ENCODE results near the gene MACC1. TPM values are rescaled to one million over a fixed set of nuclear protein-coding genes. Genes with fewer than 3 reads are reported as not detected.

Gene MACC1
- total and polyA plus RNA-seq, 2 of the 13 experiments (the other 11 are each of a cell fraction or from before 2014, with no cell fraction given), result 0.04 TPM; not detected in 1

DNA sequence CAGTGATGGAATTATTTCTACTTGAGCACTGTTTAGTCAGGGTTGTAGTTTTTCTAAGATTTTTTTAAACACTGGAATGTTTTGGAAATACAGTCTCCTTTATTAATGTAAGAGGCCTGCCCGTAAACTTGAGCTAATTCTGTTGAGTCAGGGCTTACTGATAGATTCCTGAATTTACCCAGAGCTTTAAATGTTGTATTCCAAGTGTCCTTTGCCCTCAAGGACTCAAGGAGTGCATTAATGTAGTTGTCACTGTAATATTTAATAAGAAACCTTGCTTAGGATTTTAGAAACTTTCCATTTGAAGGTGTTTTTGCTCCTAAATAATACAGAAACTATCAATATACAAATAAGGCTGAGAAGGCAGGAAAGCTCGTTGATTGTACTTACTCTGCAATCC is 89.2 kb downstream of the MACC1 start:
- Histone ChIP-seq H3K36me3 (replicated peaks in 1 of 2; ENCODE audit: control insufficient read depth in 1 of 2, insufficient read depth in 2 of 2, low read length in 2 of 2) (no peaks in the 10 kb centered on the region), H3K27ac (ENCODE audit: extremely low read length, insufficient read depth, low read length) (no peak overlapping the region), H3K4me2 (ENCODE audit: low read depth, low read length) (no peak overlapping the region), H4K20me1 (ENCODE audit: insufficient read depth, low read length) (no peaks in the 10 kb centered on the region), H3K79me2 (ENCODE audit: insufficient read depth, low read length) (no peaks in the 10 kb centered on the region), H2AFZ (ENCODE audit: low read length) (no peak overlapping the region), H3K9me3 (ENCODE audit: low read length) (no peaks in the 10 kb centered on the region), H3K4me3 (replicated peaks in 1 of 3; ENCODE audit: insufficient read depth in 1 of 3, low read depth in 2 of 3, low read length in 3 of 3) (no peak overlapping the region), H3K4me1 (ENCODE audit: insufficient read depth, low read length) (no peaks in the 10 kb centered on the region), H3K27me3 (ENCODE audit: control insufficient read depth in 1 of 2, insufficient read depth in 2 of 2, low read length in 2 of 2) (no peaks in the 10 kb centered on the region), H3K9ac (ENCODE audit: insufficient read depth, low read depth, low read length) (no peak overlapping the region)
- ATAC-seq (no peak), DNase-seq (ENCODE audit: low spot score) (no peak), FAIRE-seq (no peak)
- in situ Hi-C loops (cut with HindIII; ENCODE audit: extremely low pct_ligation_motif_present, low pct_unique_long_range_greater_than_20kb), result no loop called here
- ChIA-PET CTCF (ENCODE audit: low intra/inter-chr PET ratio, low total read pairs) (no interaction called here), POLR2A (no interaction called here)
- TF ChIP-seq, protein P1, sequence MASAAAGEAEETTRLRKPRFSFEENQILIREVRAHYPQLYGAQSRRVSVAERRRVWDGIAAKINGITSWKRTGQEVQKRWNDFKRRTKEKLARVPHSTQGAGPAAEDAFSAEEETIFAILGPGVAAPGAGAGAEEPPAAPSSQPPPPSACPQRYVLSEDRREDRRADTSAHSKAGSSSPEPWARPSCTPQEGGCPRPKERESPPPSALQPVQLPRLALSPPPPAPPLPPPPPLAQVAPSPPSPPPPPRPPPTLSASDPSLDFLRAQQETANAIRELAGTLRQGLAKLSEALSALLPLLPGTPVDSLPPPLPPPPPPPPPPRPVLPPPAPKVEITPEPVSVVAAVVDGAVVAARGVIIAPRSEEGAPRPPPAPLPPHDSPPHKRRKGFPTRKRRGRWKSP (CRISPR knock-in tag; IDR thresholded peaks at IDR 0.05), result no peak
- TF ChIP-seq ZNF777 (CRISPR knock-in tag; IDR thresholded peaks at IDR 0.05) (no peak), MXI1 (IDR thresholded peaks at IDR 0.05; ENCODE audit: borderline replicate concordance, low read depth, low read length) (no peak), U2AF1 (optimal IDR thresholded peaks at IDR 0.05; ENCODE audit: low read depth, low read length) (no peak), NFIB (CRISPR knock-in tag; IDR thresholded peaks at IDR 0.05; ENCODE audit: borderline replicate concordance) (no peak), FOXM1 (CRISPR knock-in tag; IDR thresholded peaks at IDR 0.05) (no peak), HOXA7 (CRISPR knock-in tag; IDR thresholded peaks at IDR 0.05) (no peak), CEBPG (CRISPR knock-in tag; IDR thresholded peaks at IDR 0.05) (no peak), PHF5A (CRISPR knock-in tag; IDR thresholded peaks at IDR 0.05; ENCODE audit: low read depth, unreplicated experiment) (no peak), ZNF383 (CRISPR knock-in tag; IDR thresholded peaks at IDR 0.05; ENCODE audit: borderline replicate concordance) (no peak), KDM1A (CRISPR knock-in tag; IDR thresholded peaks at IDR 0.05) (no peak), ZNF12 (CRISPR knock-in tag; IDR thresholded peaks at IDR 0.05) (no peak)
- TF ChIP-seq, protein P2, sequence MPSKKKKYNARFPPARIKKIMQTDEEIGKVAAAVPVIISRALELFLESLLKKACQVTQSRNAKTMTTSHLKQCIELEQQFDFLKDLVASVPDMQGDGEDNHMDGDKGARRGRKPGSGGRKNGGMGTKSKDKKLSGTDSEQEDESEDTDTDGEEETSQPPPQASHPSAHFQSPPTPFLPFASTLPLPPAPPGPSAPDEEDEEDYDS (CRISPR knock-in tag; IDR thresholded peaks at IDR 0.05), result no peak
- TF ChIP-seq, protein P3, sequence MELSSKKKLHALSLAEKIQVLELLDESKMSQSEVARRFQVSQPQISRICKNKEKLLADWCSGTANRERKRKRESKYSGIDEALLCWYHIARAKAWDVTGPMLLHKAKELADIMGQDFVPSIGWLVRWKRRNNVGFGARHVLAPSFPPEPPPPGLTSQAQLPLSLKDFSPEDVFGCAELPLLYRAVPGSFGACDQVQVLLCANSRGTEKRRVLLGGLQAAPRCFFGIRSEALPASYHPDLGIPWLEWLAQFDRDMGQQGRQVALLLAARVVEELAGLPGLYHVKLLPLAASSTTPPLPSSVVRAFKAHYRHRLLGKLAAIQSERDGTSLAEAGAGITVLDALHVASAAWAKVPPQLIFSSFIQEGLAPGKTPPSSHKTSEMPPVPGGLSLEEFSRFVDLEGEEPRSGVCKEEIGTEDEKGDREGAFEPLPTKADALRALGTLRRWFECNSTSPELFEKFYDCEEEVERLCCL (CRISPR knock-in tag; IDR thresholded peaks at IDR 0.05; ENCODE audit: borderline replicate concordance), result no peak
- TF ChIP-seq, protein P4, sequence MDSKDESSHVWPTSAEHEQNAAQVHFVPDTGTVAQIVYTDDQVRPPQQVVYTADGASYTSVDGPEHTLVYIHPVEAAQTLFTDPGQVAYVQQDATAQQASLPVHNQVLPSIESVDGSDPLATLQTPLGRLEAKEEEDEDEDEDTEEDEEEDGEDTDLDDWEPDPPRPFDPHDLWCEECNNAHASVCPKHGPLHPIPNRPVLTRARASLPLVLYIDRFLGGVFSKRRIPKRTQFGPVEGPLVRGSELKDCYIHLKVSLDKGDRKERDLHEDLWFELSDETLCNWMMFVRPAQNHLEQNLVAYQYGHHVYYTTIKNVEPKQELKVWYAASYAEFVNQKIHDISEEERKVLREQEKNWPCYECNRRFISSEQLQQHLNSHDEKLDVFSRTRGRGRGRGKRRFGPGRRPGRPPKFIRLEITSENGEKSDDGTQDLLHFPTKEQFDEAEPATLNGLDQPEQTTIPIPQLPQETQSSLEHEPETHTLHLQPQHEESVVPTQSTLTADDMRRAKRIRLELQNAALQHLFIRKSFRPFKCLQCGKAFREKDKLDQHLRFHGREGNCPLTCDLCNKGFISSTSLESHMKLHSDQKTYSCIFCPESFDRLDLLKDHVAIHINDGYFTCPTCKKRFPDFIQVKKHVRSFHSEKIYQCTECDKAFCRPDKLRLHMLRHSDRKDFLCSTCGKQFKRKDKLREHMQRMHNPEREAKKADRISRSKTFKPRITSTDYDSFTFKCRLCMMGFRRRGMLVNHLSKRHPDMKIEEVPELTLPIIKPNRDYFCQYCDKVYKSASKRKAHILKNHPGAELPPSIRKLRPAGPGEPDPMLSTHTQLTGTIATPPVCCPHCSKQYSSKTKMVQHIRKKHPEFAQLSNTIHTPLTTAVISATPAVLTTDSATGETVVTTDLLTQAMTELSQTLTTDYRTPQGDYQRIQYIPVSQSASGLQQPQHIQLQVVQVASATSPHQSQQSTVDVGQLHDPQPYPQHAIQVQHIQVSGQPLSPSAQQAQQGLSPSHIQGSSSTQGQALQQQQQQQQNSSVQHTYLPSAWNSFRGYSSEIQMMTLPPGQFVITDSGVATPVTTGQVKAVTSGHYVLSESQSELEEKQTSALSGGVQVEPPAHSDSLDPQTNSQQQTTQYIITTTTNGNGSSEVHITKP (CRISPR knock-in tag; IDR thresholded peaks at IDR 0.05; ENCODE audit: low read depth), result no peak
- TF ChIP-seq, protein P5, sequence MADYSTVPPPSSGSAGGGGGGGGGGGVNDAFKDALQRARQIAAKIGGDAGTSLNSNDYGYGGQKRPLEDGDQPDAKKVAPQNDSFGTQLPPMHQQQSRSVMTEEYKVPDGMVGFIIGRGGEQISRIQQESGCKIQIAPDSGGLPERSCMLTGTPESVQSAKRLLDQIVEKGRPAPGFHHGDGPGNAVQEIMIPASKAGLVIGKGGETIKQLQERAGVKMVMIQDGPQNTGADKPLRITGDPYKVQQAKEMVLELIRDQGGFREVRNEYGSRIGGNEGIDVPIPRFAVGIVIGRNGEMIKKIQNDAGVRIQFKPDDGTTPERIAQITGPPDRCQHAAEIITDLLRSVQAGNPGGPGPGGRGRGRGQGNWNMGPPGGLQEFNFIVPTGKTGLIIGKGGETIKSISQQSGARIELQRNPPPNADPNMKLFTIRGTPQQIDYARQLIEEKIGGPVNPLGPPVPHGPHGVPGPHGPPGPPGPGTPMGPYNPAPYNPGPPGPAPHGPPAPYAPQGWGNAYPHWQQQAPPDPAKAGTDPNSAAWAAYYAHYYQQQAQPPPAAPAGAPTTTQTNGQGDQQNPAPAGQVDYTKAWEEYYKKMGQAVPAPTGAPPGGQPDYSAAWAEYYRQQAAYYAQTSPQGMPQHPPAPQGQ (CRISPR knock-in tag; IDR thresholded peaks at IDR 0.05; ENCODE audit: borderline replicate concordance), result no peak
- no TSS peak for BruUV-seq (replicated peaks)
- intact Hi-C loops (cut with micrococcal nuclease; ENCODE audit: unreplicated experiment), result no loop called here
- WGBS (ENCODE audit: low lambda C conversion rate), result 0% methylated on average over 2 of the region's 2 CpGs
